K562 (cell line): ENCODE measurements around the gene GAMT.

Source experiments
- CBX5 ChIP-seq: IDR thresholded peaks from 2 replicates; pipeline ENCODE4 v1.6.1; 2014; ENCODE audit warnings: low read depth, borderline replicate concordance
- ZFP91 ChIP-seq: sonication (generic); formaldehyde crosslinking; IDR thresholded peaks from 2 replicates; pipeline ENCODE4 v1.8.0; 2022; ENCODE audit warnings: mild to moderate bottlenecking, missing genetic modification reagents

- TF ChIP-seq ZFP91 (CRISPR knock-in tag), result no peak
- TF ChIP-seq CBX5, result no peak
These were observed 30.6 kb upstream of the GAMT start for GRCh38 chr19:1431759-1432506.
